ENCODE data around the gene ZSCAN25.
A peak's percentile ranks its signal among the peaks of the same experiment; 100 is the strongest.
"Not testable (repeated sequence)": the region's sequence is repeated elsewhere in the genome, so short reads cannot be mapped to it uniquely, and the experiment has no call there.

The ZSCAN25 gene

DNA sequence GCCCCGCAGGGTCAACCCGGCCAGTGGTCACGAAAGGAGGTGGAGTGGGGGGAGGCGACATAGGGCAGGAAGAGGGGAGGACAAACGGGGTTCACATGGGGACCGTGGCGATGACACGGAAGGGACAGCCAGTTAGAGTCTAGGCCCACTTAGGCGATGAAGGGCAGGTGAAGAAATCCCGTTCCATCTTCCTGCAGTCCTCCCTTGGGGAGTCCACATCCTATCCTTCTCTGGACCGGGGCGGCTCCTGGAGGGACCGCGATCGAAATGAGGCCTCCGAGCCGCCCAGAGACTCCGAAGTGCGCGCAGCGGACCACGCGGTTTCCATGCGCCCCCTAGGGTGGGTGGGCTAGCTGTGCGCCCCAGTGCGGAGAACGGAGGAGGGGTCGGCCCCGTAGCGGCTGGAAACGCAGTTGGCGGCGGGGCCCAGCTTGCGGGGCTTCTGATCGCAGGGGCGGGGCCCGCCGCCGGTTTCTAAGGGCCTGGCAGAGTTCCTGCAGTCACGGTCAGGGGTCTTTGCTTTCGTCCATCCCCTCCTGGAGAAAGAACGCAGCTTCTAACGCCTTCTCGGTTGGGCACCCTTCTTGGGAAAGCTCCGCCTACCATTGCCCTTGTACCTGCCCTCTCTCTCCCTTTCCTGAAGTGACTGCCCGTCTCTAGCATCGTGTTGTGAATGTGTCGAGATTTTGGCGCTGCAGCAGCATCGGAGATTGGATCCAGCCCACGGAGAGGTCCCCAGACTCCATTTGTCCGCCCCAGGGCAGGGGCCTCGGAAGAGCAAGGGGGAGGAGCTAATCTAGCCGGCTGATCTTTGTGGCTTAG is 36.6 kb upstream of the ZSCAN25 start:
- peak overlapping the region; percentile 82 for H3K9ac ChIP-seq (ENCODE audit: insufficient read length, low read depth)
- no peaks in the 10 kb centered on the region for H3K9me3 ChIP-seq (ENCODE audit: insufficient read depth, low read length)
- peak overlapping the region; percentile 54 for H3K4me3 ChIP-seq (ENCODE audit: insufficient read length, low read depth)
- H3K27me3 ChIP-seq (ENCODE audit: insufficient read depth, insufficient read length) = no peaks in the 10 kb centered on the region
- no peaks in the 10 kb centered on the region for H3K36me3 ChIP-seq (ENCODE audit: insufficient read depth, insufficient read length, low read length)
- peak; percentile 49 for DNase-seq (ENCODE audit: low read depth, low spot score)
- no peak for TF ChIP-seq YY1 (IDR thresholded peaks at IDR 0.05; ENCODE audit: insufficient read depth, insufficient read length)
- no peak for TF ChIP-seq ZNF274 (IDR thresholded peaks at IDR 0.05; ENCODE audit: low read depth, low read length)
- no peak for TF ChIP-seq SUZ12 (IDR thresholded peaks at IDR 0.05; ENCODE audit: extremely low read depth, insufficient read depth, insufficient read length)
- no peaks in the 10 kb centered on the region for H3K4me1 ChIP-seq (ENCODE audit: insufficient read depth, insufficient read length)

DNA sequence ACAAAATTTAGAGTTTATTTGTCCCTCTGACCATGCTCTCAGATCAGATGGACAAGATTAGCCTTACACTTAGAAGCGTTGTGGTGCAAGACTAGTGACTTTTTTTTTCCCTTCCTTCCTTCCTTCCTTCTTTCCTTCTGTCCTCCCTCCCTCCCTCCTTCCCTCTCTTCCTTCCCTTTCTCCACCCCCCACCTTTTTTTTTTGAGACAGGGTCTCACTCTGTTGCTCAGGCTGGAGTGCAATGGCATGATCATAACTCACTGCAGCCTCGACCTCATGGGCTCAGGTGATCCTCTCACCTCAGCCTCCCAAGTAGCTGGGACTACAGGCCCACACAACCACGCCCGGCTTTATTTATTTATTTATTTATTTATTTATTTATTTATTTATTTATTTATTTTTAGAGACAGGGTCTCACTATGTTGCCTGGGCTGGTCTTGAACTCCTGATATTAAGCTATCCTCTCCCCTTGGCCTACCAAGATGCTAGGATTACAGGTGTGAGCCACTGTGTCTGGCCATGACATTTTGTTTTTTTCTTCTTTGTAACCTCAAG is 35.9 kb upstream of the ZSCAN25 start:
- H3K9ac ChIP-seq (ENCODE audit: insufficient read length, low read depth) = peak overlapping the region; percentile 82

DNA sequence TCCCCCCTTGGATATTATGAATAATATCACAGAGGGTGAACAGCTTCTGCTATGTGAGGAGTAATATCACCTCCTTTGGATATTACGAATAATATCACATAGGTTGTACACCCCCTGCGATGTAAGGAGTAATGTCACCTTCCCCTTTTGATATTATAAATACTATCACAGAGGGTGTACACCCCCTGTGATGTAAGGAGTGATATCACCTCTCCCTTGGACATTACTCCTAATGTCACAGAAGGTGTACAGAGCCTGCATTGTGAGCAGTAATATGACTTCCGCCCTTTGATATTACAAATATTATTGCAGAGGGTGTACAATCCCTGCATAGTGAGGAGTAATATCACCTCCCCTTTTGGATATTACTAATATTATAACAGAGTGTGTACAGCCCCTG is 27.9 kb upstream of the ZSCAN25 start:
- Histone ChIP-seq H3K4me1 (ENCODE audit: insufficient read depth, insufficient read length) (no peaks in the 10 kb centered on the region), H3K9me3 (ENCODE audit: insufficient read depth, low read length) (no peaks in the 10 kb centered on the region), H3K36me3 (ENCODE audit: insufficient read depth, insufficient read length, low read length) (no peaks in the 10 kb centered on the region)

More for the DNA sequence above, 35.9 kb upstream of the ZSCAN25 start:
- H3K9me3 ChIP-seq (ENCODE audit: insufficient read depth, low read length); H3K36me3 ChIP-seq (ENCODE audit: insufficient read depth, insufficient read length, low read length); H3K27me3 ChIP-seq (ENCODE audit: insufficient read depth, insufficient read length); DNase-seq (ENCODE audit: low read depth, low spot score); H3K4me1 ChIP-seq (ENCODE audit: insufficient read depth, insufficient read length): not testable (repeated sequence)
- H3K4me3 ChIP-seq (ENCODE audit: insufficient read length, low read depth) = peak overlapping the region; percentile 54

DNA sequence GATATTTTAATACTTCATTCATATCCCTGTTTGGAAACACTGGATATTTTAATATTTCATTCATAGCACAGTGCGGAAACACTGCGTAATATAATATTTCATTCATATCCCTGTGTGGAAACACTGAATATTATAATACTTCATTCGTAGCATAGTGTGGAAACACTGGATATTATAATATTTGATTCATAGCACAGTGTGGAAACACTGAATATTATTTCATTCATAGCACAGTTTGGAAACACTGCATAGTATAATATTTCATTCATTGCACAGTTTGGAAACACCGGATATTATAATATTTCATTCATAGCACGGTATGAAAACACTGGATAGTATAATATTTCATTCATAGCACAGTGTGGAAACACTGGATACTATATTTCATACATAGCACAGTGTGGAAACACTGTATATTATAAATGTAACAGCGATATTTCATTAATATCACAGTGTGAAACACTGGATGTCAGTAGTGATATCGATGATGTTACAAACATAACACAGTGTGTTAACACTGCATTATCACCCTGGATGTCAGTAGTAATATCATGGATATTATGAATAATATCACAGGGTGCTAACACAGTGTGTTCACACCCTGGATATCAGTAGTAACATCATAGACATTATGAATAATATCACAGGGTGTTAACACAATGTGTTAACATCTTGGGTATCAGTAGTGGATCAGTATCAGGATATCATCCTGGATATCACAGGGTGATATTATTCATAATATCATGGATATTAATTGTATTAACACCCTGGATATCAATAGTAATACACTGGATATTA is 21.6 kb upstream of the ZSCAN25 start:
- no peak for DNase-seq (ENCODE audit: low read depth, low spot score)
- Histone ChIP-seq H3K36me3 (ENCODE audit: insufficient read depth, insufficient read length, low read length) (no peaks in the 10 kb centered on the region), H3K9ac (ENCODE audit: insufficient read length, low read depth) (no peak overlapping the region), H3K4me3 (ENCODE audit: insufficient read length, low read depth) (no peak overlapping the region), H3K27me3 (ENCODE audit: insufficient read depth, insufficient read length) (no peaks in the 10 kb centered on the region), H3K9me3 (ENCODE audit: insufficient read depth, low read length) (no peaks in the 10 kb centered on the region), H3K4me1 (ENCODE audit: insufficient read depth, insufficient read length) (no peaks in the 10 kb centered on the region)
- no peak for TF ChIP-seq SUZ12 (IDR thresholded peaks at IDR 0.05; ENCODE audit: extremely low read depth, insufficient read depth, insufficient read length)
- TF ChIP-seq ZNF274 (IDR thresholded peaks at IDR 0.05; ENCODE audit: low read depth, low read length) = no peak
- no peak for TF ChIP-seq YY1 (IDR thresholded peaks at IDR 0.05; ENCODE audit: insufficient read depth, insufficient read length)

More for the DNA sequence above, 27.9 kb upstream of the ZSCAN25 start:
- no peak overlapping the region for H3K9ac ChIP-seq (ENCODE audit: insufficient read length, low read depth)
- no peak overlapping the region for H3K4me3 ChIP-seq (ENCODE audit: insufficient read length, low read depth)
- H3K27me3 ChIP-seq (ENCODE audit: insufficient read depth, insufficient read length) = peaks cover 11% of the 10 kb centered on the region
- TF ChIP-seq YY1 (IDR thresholded peaks at IDR 0.05; ENCODE audit: insufficient read depth, insufficient read length) (no peak), ZNF274 (IDR thresholded peaks at IDR 0.05; ENCODE audit: low read depth, low read length) (no peak), SUZ12 (IDR thresholded peaks at IDR 0.05; ENCODE audit: extremely low read depth, insufficient read depth, insufficient read length) (no peak)
- no peak for DNase-seq (ENCODE audit: low read depth, low spot score)

DNA sequence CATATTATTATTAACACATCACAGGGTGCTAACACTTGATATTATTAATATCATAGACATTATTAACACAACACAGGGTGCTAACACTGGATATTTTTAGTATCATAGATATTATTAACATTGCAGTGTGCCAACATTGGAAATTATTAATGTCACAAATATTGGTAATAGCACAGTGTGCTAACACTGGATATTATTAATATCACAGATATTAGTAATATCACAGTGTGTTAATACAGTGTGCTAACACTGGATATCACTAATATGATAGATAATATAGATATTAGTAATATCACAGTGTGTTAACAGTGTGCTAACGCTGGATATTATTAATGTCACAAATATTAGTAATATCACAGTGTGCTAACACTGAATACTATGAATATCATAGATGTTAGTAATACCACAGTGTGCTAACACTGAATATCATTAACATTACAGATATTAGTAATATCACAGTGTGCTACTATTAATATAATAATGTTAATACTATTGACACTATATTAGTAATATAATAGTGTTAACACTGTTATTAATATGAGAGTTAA is 20.3 kb upstream of the ZSCAN25 start:
- Histone ChIP-seq H3K9me3 (ENCODE audit: insufficient read depth, low read length) (no peaks in the 10 kb centered on the region), H3K4me3 (ENCODE audit: insufficient read length, low read depth) (no peak overlapping the region), H3K27me3 (ENCODE audit: insufficient read depth, insufficient read length) (no peaks in the 10 kb centered on the region), H3K36me3 (ENCODE audit: insufficient read depth, insufficient read length, low read length) (no peaks in the 10 kb centered on the region), H3K9ac (ENCODE audit: insufficient read length, low read depth) (no peak overlapping the region), H3K4me1 (ENCODE audit: insufficient read depth, insufficient read length) (no peaks in the 10 kb centered on the region)
- TF ChIP-seq SUZ12 (IDR thresholded peaks at IDR 0.05; ENCODE audit: extremely low read depth, insufficient read depth, insufficient read length) = no peak
- TF ChIP-seq YY1 (IDR thresholded peaks at IDR 0.05; ENCODE audit: insufficient read depth, insufficient read length) = no peak
- no peak for TF ChIP-seq ZNF274 (IDR thresholded peaks at IDR 0.05; ENCODE audit: low read depth, low read length)
- no peak for DNase-seq (ENCODE audit: low read depth, low spot score)

DNA sequence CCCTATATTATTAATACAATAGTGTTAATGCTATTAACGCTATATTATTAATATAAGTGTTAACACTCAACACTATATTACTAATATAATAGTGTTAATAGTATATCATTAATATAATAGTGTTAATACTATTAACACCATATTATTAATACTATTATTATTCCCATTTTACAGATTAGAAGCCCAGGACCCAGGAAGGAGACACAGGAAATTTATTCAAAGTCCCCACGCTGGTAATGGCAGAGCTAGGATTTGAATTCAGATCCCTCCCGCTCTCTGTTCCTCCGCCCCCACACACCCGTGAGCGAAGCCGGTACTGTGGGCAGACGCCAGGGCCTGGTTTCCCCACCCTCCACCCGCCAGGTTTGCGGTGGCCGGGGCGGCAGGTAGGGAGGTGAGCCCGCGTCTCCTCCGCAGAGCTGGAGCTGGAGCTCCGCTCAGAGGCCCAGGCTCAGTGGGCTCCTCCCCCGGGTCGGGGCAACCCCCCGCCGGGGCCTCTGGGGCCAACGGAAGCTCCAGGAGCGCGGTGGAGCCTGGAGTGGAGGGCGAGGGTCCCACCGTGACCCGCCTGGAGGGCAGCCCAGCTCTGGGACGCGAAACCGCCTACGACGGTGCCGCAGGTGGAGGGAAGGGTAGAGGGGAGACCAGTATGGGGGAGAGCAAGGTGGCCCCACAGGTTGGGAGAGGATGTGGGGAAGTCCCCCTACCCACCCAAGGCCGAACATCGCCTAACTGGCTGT is 18.8 kb upstream of the ZSCAN25 start, which contains the start of gene TMEM225B:
TSS of gene TMEM225B (plus strand) at position 506 of the 740 bp plus-strand sequence. CDS start 6,122 bp downstream, outside the sequence.
- H3K9me3 ChIP-seq (ENCODE audit: insufficient read depth, low read length) = no peaks in the 10 kb centered on the region
- no peak within 1 kb of the TSS for H3K4me3 ChIP-seq (ENCODE audit: insufficient read length, low read depth)
- no peak within 1 kb of the TSS for H3K9ac ChIP-seq (ENCODE audit: insufficient read length, low read depth)
- no peak for DNase-seq (ENCODE audit: low read depth, low spot score)
- H3K27me3 ChIP-seq (ENCODE audit: insufficient read depth, insufficient read length) = no peaks in the 10 kb centered on the region
- TF ChIP-seq ZNF274 (IDR thresholded peaks at IDR 0.05; ENCODE audit: low read depth, low read length) (no peak), YY1 (IDR thresholded peaks at IDR 0.05; ENCODE audit: insufficient read depth, insufficient read length) (no peak), SUZ12 (IDR thresholded peaks at IDR 0.05; ENCODE audit: extremely low read depth, insufficient read depth, insufficient read length) (no peak)
- no peaks in the 10 kb centered on the region for H3K4me1 ChIP-seq (ENCODE audit: insufficient read depth, insufficient read length)
- no peaks in the 10 kb centered on the region for H3K36me3 ChIP-seq (ENCODE audit: insufficient read depth, insufficient read length, low read length)
